Stimulated activated CD8-positive, alpha-beta memory T cell treated with anti-CD3 and anti-CD28 coated beads, Interleukin-15, amount 100 ng/mL, for 4 hours (primary cell): ENCODE data around the gene SHLD3.
"Not testable (repeated sequence)": the region's sequence is repeated elsewhere in the genome, so short reads cannot be mapped to it uniquely, and the experiment has no call there.

Source experiments
- DNase-seq, 2 donors: peaks; one replicate each; pipeline ENCODE4 v3.0.0-alpha.2; 2020; ENCODE audit warnings: low read depth in 2 of 2

The SHLD3 gene

GRCh38 chr5:65624571-65625555 lies at the start of gene SHLD3, which contains the start of gene TRAPPC13:
TSS of gene SHLD3 (plus strand) at chr5:65625027. CDS start at chr5:65629588, 4,561 bp downstream.
TSS of gene TRAPPC13 (plus strand) at chr5:65625027. CDS start at chr5:65625061, 34 bp downstream.
- DNase-seq, result peak; percentile 63 to 74

GRCh38 chr5:65577141-65577540 lies 47.7 kb upstream of the SHLD3 start:
- no peak for DNase-seq

GRCh38 chr5:65588694-65589093 lies 36.1 kb upstream of the SHLD3 start:
- no peak for DNase-seq

- not testable (repeated sequence) for DNase-seq
These were observed 23.1 kb upstream of the SHLD3 start for GRCh38 chr5:65601761-65602160.

GRCh38 chr5:65611524-65611923 lies 13.3 kb upstream of the SHLD3 start:
- DNase-seq, result no peak

GRCh38 chr5:65612298-65612907 lies 12.4 kb upstream of the SHLD3 start:
- no peak for DNase-seq

- no peak for DNase-seq
These were observed 4.8 kb upstream of the SHLD3 start for GRCh38 chr5:65620021-65620420.

GRCh38 chr5:65621961-65622360 lies 2.9 kb upstream of the SHLD3 start:
- not testable (repeated sequence) for DNase-seq

- no peak for DNase-seq
These were observed 1.3 kb upstream of the SHLD3 start for GRCh38 chr5:65623482-65623881.

- DNase-seq, result peak; percentile 83 to 85
These were observed 729 bp upstream of the SHLD3 start, which contains the start of gene TRIM23 for GRCh38 chr5:65624025-65624570. TSS of gene TRIM23 (minus strand) at chr5:65624333. CDS start at chr5:65624274, 59 bp downstream.

GRCh38 chr5:65625743-65626142 lies 916 bp downstream of the SHLD3 start:
- DNase-seq, result no peak

- DNase-seq, result no peak
These were observed 6.2 kb downstream of the SHLD3 start for GRCh38 chr5:65630981-65631380.

GRCh38 chr5:65640240-65640639 lies 15.4 kb downstream of the SHLD3 start:
- DNase-seq, result no peak

GRCh38 chr5:65646938-65647337 lies 22.1 kb downstream of the SHLD3 start:
- no peak for DNase-seq

- DNase-seq, result no peak
These were observed 23.1 kb downstream of the SHLD3 start for GRCh38 chr5:65647941-65648340.

- DNase-seq, result no peak
These were observed 26.3 kb downstream of the SHLD3 start for GRCh38 chr5:65651144-65651543.

- no peak for DNase-seq
These were observed 29.9 kb downstream of the SHLD3 start for GRCh38 chr5:65654713-65655112.

GRCh38 chr5:65663804-65664521 lies 39.1 kb downstream of the SHLD3 start:
- no peak for DNase-seq

- no peak for DNase-seq
These were observed 43.9 kb downstream of the SHLD3 start for GRCh38 chr5:65668696-65669095.

- DNase-seq, result no peak
These were observed 48.0 kb downstream of the SHLD3 start for GRCh38 chr5:65672796-65673195.

GRCh38 chr5:65674749-65675148 lies 49.9 kb downstream of the SHLD3 start:
- no peak for DNase-seq

- not testable (repeated sequence) for DNase-seq
These were observed 51.2 kb downstream of the SHLD3 start for GRCh38 chr5:65676056-65676455.
